ENCODE measurements around the gene MC4R. TPM values are rescaled to one million over a fixed set of nuclear protein-coding genes. Genes with fewer than 3 reads are reported as not detected.
A peak's percentile ranks its signal among the peaks of the same experiment; 100 is the strongest.
"Not testable (repeated sequence)": the region's sequence is repeated elsewhere in the genome, so short reads cannot be mapped to it uniquely, and the experiment has no call there.

MC4R gene
- total RNA-seq = 0.16 TPM
- polyA plus RNA-seq = 0.08 TPM

GRCh38 chr18:60372596-60372995 lies at the start of gene MC4R:
Gene MC4R, minus strand, starts transcription at chr18:60372775. Its CDS starts 426 bp downstream, at chr18:60372349.
- no peak within 1 kb of the TSS for H3K27ac ChIP-seq (ENCODE audit: low read depth)
- no peaks in the 10 kb centered on the region for H3K36me3 ChIP-seq (ENCODE audit: insufficient read depth)
- peak; percentile 72 for DNase-seq (ENCODE audit: extremely low spot score)
- no peaks in the 10 kb centered on the region for H3K4me1 ChIP-seq (ENCODE audit: insufficient read depth)
- H3K4me3 ChIP-seq (ENCODE audit: low read depth, low read length) = peak within 1 kb of the TSS; percentile 17
- 3% methylated on average over 9 of the region's 9 CpGs for WGBS

- 96% methylated on average over 8 of the region's 8 CpGs for WGBS
- not testable (repeated sequence) for H3K4me3 ChIP-seq (ENCODE audit: low read depth, low read length); H3K4me1 ChIP-seq (ENCODE audit: insufficient read depth); DNase-seq (ENCODE audit: extremely low spot score); H3K36me3 ChIP-seq (ENCODE audit: insufficient read depth); H3K27ac ChIP-seq (ENCODE audit: low read depth)
These were observed 49.7 kb upstream of the MC4R start for GRCh38 chr18:60422306-60422705.

GRCh38 chr18:60421356-60422118 lies 49.0 kb upstream of the MC4R start:
- Histone ChIP-seq H3K4me1 (ENCODE audit: insufficient read depth) (no peaks in the 10 kb centered on the region), H3K4me3 (ENCODE audit: low read depth, low read length) (no peak overlapping the region), H3K36me3 (ENCODE audit: insufficient read depth) (no peaks in the 10 kb centered on the region), H3K27ac (ENCODE audit: low read depth) (no peak overlapping the region)
- no peak for DNase-seq (ENCODE audit: extremely low spot score)
- WGBS = 88% methylated on average over 21 of the region's 21 CpGs

- H3K4me1 ChIP-seq (ENCODE audit: insufficient read depth) = no peaks in the 10 kb centered on the region
- no peaks in the 10 kb centered on the region for H3K36me3 ChIP-seq (ENCODE audit: insufficient read depth)
- DNase-seq (ENCODE audit: extremely low spot score) = no peak
- no peak overlapping the region for H3K27ac ChIP-seq (ENCODE audit: low read depth)
- H3K4me3 ChIP-seq (ENCODE audit: low read depth, low read length) = no peak overlapping the region
These were observed 45.4 kb upstream of the MC4R start for GRCh38 chr18:60417946-60418345.

GRCh38 chr18:60413944-60414547 lies 41.5 kb upstream of the MC4R start:
- 94% methylated on average over 3 of the region's 3 CpGs for WGBS
- no peak overlapping the region for H3K27ac ChIP-seq (ENCODE audit: low read depth)
- no peak for DNase-seq (ENCODE audit: extremely low spot score)
- H3K4me3 ChIP-seq (ENCODE audit: low read depth, low read length) = no peak overlapping the region
- no peaks in the 10 kb centered on the region for H3K36me3 ChIP-seq (ENCODE audit: insufficient read depth)
- no peaks in the 10 kb centered on the region for H3K4me1 ChIP-seq (ENCODE audit: insufficient read depth)

GRCh38 chr18:60411715-60412114 lies 39.1 kb upstream of the MC4R start:
- Histone ChIP-seq H3K27ac (ENCODE audit: low read depth) (no peak overlapping the region), H3K4me3 (ENCODE audit: low read depth, low read length) (no peak overlapping the region), H3K36me3 (ENCODE audit: insufficient read depth) (no peaks in the 10 kb centered on the region), H3K4me1 (ENCODE audit: insufficient read depth) (no peaks in the 10 kb centered on the region)
- no peak for DNase-seq (ENCODE audit: extremely low spot score)
- 66% methylated on average over 5 of the region's 5 CpGs for WGBS

- Histone ChIP-seq H3K27ac (ENCODE audit: low read depth) (no peak overlapping the region), H3K36me3 (ENCODE audit: insufficient read depth) (no peaks in the 10 kb centered on the region), H3K4me1 (ENCODE audit: insufficient read depth) (no peaks in the 10 kb centered on the region), H3K4me3 (ENCODE audit: low read depth, low read length) (no peak overlapping the region)
- DNase-seq (ENCODE audit: extremely low spot score) = no peak
- WGBS = 36% methylated on average over 2 of the region's 2 CpGs
These were observed 34.1 kb upstream of the MC4R start for GRCh38 chr18:60406721-60407120.

- Histone ChIP-seq H3K4me1 (ENCODE audit: insufficient read depth) (no peaks in the 10 kb centered on the region), H3K36me3 (ENCODE audit: insufficient read depth) (no peaks in the 10 kb centered on the region), H3K4me3 (ENCODE audit: low read depth, low read length) (no peak overlapping the region), H3K27ac (ENCODE audit: low read depth) (no peak overlapping the region)
- no peak for DNase-seq (ENCODE audit: extremely low spot score)
- WGBS = 78% methylated on average over 6 of the region's 6 CpGs
These were observed 32.0 kb upstream of the MC4R start for GRCh38 chr18:60404486-60405085.

- no peaks in the 10 kb centered on the region for H3K4me1 ChIP-seq (ENCODE audit: insufficient read depth)
- no peak overlapping the region for H3K27ac ChIP-seq (ENCODE audit: low read depth)
These were observed 28.8 kb upstream of the MC4R start for GRCh38 chr18:60401346-60401745.

GRCh38 chr18:60391571-60392226 lies 19.1 kb upstream of the MC4R start:
- no peaks in the 10 kb centered on the region for H3K36me3 ChIP-seq (ENCODE audit: insufficient read depth)
- no peak for DNase-seq (ENCODE audit: extremely low spot score)
- no peak overlapping the region for H3K27ac ChIP-seq (ENCODE audit: low read depth)
- WGBS = 86% methylated on average over 4 of the region's 4 CpGs
- H3K4me1 ChIP-seq (ENCODE audit: insufficient read depth) = no peaks in the 10 kb centered on the region
- no peak overlapping the region for H3K4me3 ChIP-seq (ENCODE audit: low read depth, low read length)

More at GRCh38 chr18:60401346-60401745, 28.8 kb upstream of the MC4R start:
- no peaks in the 10 kb centered on the region for H3K36me3 ChIP-seq (ENCODE audit: insufficient read depth)
- no peak for DNase-seq (ENCODE audit: extremely low spot score)
- no peak overlapping the region for H3K4me3 ChIP-seq (ENCODE audit: low read depth, low read length)

GRCh38 chr18:60389314-60389713 lies 16.7 kb upstream of the MC4R start:
- Histone ChIP-seq H3K36me3 (ENCODE audit: insufficient read depth) (no peaks in the 10 kb centered on the region), H3K4me3 (ENCODE audit: low read depth, low read length) (no peak overlapping the region), H3K4me1 (ENCODE audit: insufficient read depth) (no peaks in the 10 kb centered on the region), H3K27ac (ENCODE audit: low read depth) (no peak overlapping the region)
- no peak for DNase-seq (ENCODE audit: extremely low spot score)
- 58% methylated on average over 1 of the region's 1 CpG for WGBS

- H3K27ac ChIP-seq (ENCODE audit: low read depth) = no peak overlapping the region
- no peak for DNase-seq (ENCODE audit: extremely low spot score)
- WGBS = 90% methylated on average over 5 of the region's 5 CpGs
- no peaks in the 10 kb centered on the region for H3K36me3 ChIP-seq (ENCODE audit: insufficient read depth)
- no peaks in the 10 kb centered on the region for H3K4me1 ChIP-seq (ENCODE audit: insufficient read depth)
- no peak overlapping the region for H3K4me3 ChIP-seq (ENCODE audit: low read depth, low read length)
These were observed 13.1 kb upstream of the MC4R start for GRCh38 chr18:60385693-60386092.

GRCh38 chr18:60383893-60384292 lies 11.3 kb upstream of the MC4R start:
- Histone ChIP-seq H3K4me1 (ENCODE audit: insufficient read depth) (no peaks in the 10 kb centered on the region), H3K36me3 (ENCODE audit: insufficient read depth) (no peaks in the 10 kb centered on the region), H3K4me3 (ENCODE audit: low read depth, low read length) (no peak overlapping the region), H3K27ac (ENCODE audit: low read depth) (no peak overlapping the region)
- no peak for DNase-seq (ENCODE audit: extremely low spot score)
- WGBS = 79% methylated on average over 2 of the region's 2 CpGs
